Superior temporal gyrus (tissue), 1 donor: ENCODE measurements around the gene SBF2.
"Not testable (repeated sequence)": the region's sequence is repeated elsewhere in the genome, so short reads cannot be mapped to it uniquely, and the experiment has no call there.

Source experiments
- DNase-seq: peaks from one replicate; pipeline ENCODE4 v3.0.0-alpha.2; 2016; ENCODE audit errors: extremely low spot score

SBF2 gene

GRCh38 chr11:9903579-9903978 lies 390.4 kb downstream of the SBF2 start:
- no peak for DNase-seq

- DNase-seq = no peak
These were observed 392.1 kb downstream of the SBF2 start for GRCh38 chr11:9901943-9902342.

GRCh38 chr11:9900253-9900652 lies 393.8 kb downstream of the SBF2 start:
- DNase-seq = not testable (repeated sequence)

GRCh38 chr11:9899676-9900075 lies 394.3 kb downstream of the SBF2 start:
- no peak for DNase-seq

- DNase-seq = no peak
These were observed 397.1 kb downstream of the SBF2 start for GRCh38 chr11:9896902-9897301.

- DNase-seq = no peak
These were observed 399.0 kb downstream of the SBF2 start for GRCh38 chr11:9895006-9895405.

GRCh38 chr11:9893474-9893873 lies 400.5 kb downstream of the SBF2 start:
- DNase-seq = no peak

- DNase-seq = no peak
These were observed 405.1 kb downstream of the SBF2 start for GRCh38 chr11:9888938-9889337.

- DNase-seq = no peak
These were observed 406.5 kb downstream of the SBF2 start for GRCh38 chr11:9887472-9887871.

GRCh38 chr11:9886595-9886994 lies 407.4 kb downstream of the SBF2 start:
- no peak for DNase-seq

- no peak for DNase-seq
These were observed 409.4 kb downstream of the SBF2 start for GRCh38 chr11:9884601-9885000.

GRCh38 chr11:9880657-9881056 lies 413.4 kb downstream of the SBF2 start:
- DNase-seq = no peak

- no peak for DNase-seq
These were observed 415.1 kb downstream of the SBF2 start for GRCh38 chr11:9878936-9879335.

GRCh38 chr11:9876331-9876730 lies 417.7 kb downstream of the SBF2 start:
- no peak for DNase-seq

GRCh38 chr11:9875862-9876261 lies 418.2 kb downstream of the SBF2 start:
- DNase-seq = no peak

GRCh38 chr11:9875399-9875798 lies 418.6 kb downstream of the SBF2 start:
- no peak for DNase-seq

GRCh38 chr11:9874466-9874865 lies 419.6 kb downstream of the SBF2 start:
- no peak for DNase-seq

GRCh38 chr11:9868641-9869040 lies 425.4 kb downstream of the SBF2 start:
- no peak for DNase-seq

- DNase-seq = no peak
These were observed 431.0 kb downstream of the SBF2 start for GRCh38 chr11:9862981-9863380.

- DNase-seq = peak; percentile 76
These were observed 431.9 kb downstream of the SBF2 start for GRCh38 chr11:9861860-9862725.

- DNase-seq = no peak
These were observed 434.3 kb downstream of the SBF2 start for GRCh38 chr11:9859554-9860305.

GRCh38 chr11:9858822-9859221 lies 435.2 kb downstream of the SBF2 start:
- DNase-seq = no peak

GRCh38 chr11:9858218-9858617 lies 435.8 kb downstream of the SBF2 start:
- no peak for DNase-seq
